Measurements from ENCODE around the gene HABP4. TPM values are rescaled to one million over a fixed set of nuclear protein-coding genes. Genes with fewer than 3 reads are reported as not detected.
"Not testable (repeated sequence)": the region's sequence is repeated elsewhere in the genome, so short reads cannot be mapped to it uniquely, and the experiment has no call there.

Gene HABP4
- total RNA-seq, 2 experiments from 2014 or later, result 13.1 to 14.1 TPM

- Mint-ChIP-seq H3K4me3 (no peak overlapping the region), H3K4me1 (no peaks in the 10 kb centered on the region), H3K27ac (no peak overlapping the region), H3K9me3 (no peaks in the 10 kb centered on the region), H3K27me3 (no peaks in the 10 kb centered on the region), H3K36me3 (ENCODE audit: low read depth) (no peaks in the 10 kb centered on the region)
- ChIA-PET POLR2A (no interaction called here), CTCF (no interaction called here)
- no peak for DNase-seq
These were observed 48.8 kb downstream of the HABP4 start for GRCh38 chr9:96498796-96499195.

- H3K4me3 Mint-ChIP-seq, result no peak overlapping the region
- H3K27me3 Mint-ChIP-seq, result no peaks in the 10 kb centered on the region
- no peak for DNase-seq
- no peaks in the 10 kb centered on the region for H3K4me1 Mint-ChIP-seq
- ChIA-PET POLR2A (no interaction called here), CTCF (no interaction called here)
- no peaks in the 10 kb centered on the region for H3K36me3 Mint-ChIP-seq (ENCODE audit: low read depth)
- H3K9me3 Mint-ChIP-seq, result no peaks in the 10 kb centered on the region
- no peak overlapping the region for H3K27ac Mint-ChIP-seq
These were observed 49.3 kb downstream of the HABP4 start for GRCh38 chr9:96499257-96499656.

- POLR2A ChIA-PET, result no interaction called here
- Mint-ChIP-seq H3K4me3 (no peak overlapping the region), H3K27ac (no peak overlapping the region), H3K9me3 (no peaks in the 10 kb centered on the region), H3K4me1 (no peaks in the 10 kb centered on the region), H3K27me3 (no peaks in the 10 kb centered on the region), H3K36me3 (ENCODE audit: low read depth) (no peaks in the 10 kb centered on the region)
- CTCF ChIA-PET, result no interaction called here
- no peak for DNase-seq
These were observed 51.0 kb downstream of the HABP4 start for GRCh38 chr9:96500696-96501632.

- ChIA-PET CTCF (no interaction called here), POLR2A (no interaction called here)
- H3K27ac Mint-ChIP-seq, result no peak overlapping the region
- H3K4me1 Mint-ChIP-seq, result peaks cover 3% of the 10 kb centered on the region
- H3K4me3 Mint-ChIP-seq, result no peak overlapping the region
- DNase-seq, result no peak
- H3K9me3 Mint-ChIP-seq, result no peaks in the 10 kb centered on the region
- no peaks in the 10 kb centered on the region for H3K36me3 Mint-ChIP-seq (ENCODE audit: low read depth)
- no peaks in the 10 kb centered on the region for H3K27me3 Mint-ChIP-seq
These were observed 51.9 kb downstream of the HABP4 start for GRCh38 chr9:96501633-96502538.

- H3K36me3 Mint-ChIP-seq (ENCODE audit: low read depth), result no peaks in the 10 kb centered on the region
- H3K4me3 Mint-ChIP-seq, result no peak overlapping the region
- no peak for DNase-seq
- no peaks in the 10 kb centered on the region for H3K9me3 Mint-ChIP-seq
- POLR2A ChIA-PET, result no interaction called here
- no peaks in the 10 kb centered on the region for H3K27me3 Mint-ChIP-seq
- peaks cover 3% of the 10 kb centered on the region for H3K4me1 Mint-ChIP-seq
- no peak overlapping the region for H3K27ac Mint-ChIP-seq
- CTCF ChIA-PET, result no interaction called here
These were observed 52.8 kb downstream of the HABP4 start for GRCh38 chr9:96502539-96503373.

GRCh38 chr9:96503374-96503748 is 53.4 kb downstream of the HABP4 start:
- H3K27me3 Mint-ChIP-seq; CTCF ChIA-PET; H3K9me3 Mint-ChIP-seq; DNase-seq; H3K4me1 Mint-ChIP-seq; H3K27ac Mint-ChIP-seq; POLR2A ChIA-PET; H3K36me3 Mint-ChIP-seq (ENCODE audit: low read depth); H3K4me3 Mint-ChIP-seq: not testable (repeated sequence)

- H3K36me3 Mint-ChIP-seq (ENCODE audit: low read depth), result no peaks in the 10 kb centered on the region
- no peak overlapping the region for H3K27ac Mint-ChIP-seq
- POLR2A ChIA-PET, result no interaction called here
- H3K4me1 Mint-ChIP-seq, result peaks cover 3% of the 10 kb centered on the region
- H3K4me3 Mint-ChIP-seq, result no peak overlapping the region
- no peaks in the 10 kb centered on the region for H3K27me3 Mint-ChIP-seq
- DNase-seq, result no peak
- CTCF ChIA-PET, result no interaction called here
- no peaks in the 10 kb centered on the region for H3K9me3 Mint-ChIP-seq
These were observed 53.9 kb downstream of the HABP4 start for GRCh38 chr9:96503918-96504317.

GRCh38 chr9:96505316-96505991 is 55.5 kb downstream of the HABP4 start:
- CTCF ChIA-PET, result no interaction called here
- Mint-ChIP-seq H3K4me1 (peaks cover 9% of the 10 kb centered on the region), H3K36me3 (ENCODE audit: low read depth) (no peaks in the 10 kb centered on the region), H3K4me3 (no peak overlapping the region), H3K27me3 (no peaks in the 10 kb centered on the region), H3K27ac (no peak overlapping the region), H3K9me3 (no peaks in the 10 kb centered on the region)
- DNase-seq, result no peak
- POLR2A ChIA-PET, result interaction anchor here (1.0 kb wide), 1 partner anchor 10 kb away, joined by 3 read pairs; no protein-coding TSS in a partner anchor

- no peak overlapping the region for H3K4me3 Mint-ChIP-seq
- peaks cover 9% of the 10 kb centered on the region for H3K4me1 Mint-ChIP-seq
- no peaks in the 10 kb centered on the region for H3K27me3 Mint-ChIP-seq
- H3K27ac Mint-ChIP-seq, result no peak overlapping the region
- no peaks in the 10 kb centered on the region for H3K36me3 Mint-ChIP-seq (ENCODE audit: low read depth)
- no peaks in the 10 kb centered on the region for H3K9me3 Mint-ChIP-seq
- ChIA-PET CTCF (interaction anchor here (0.6 kb wide), 1 partner anchor 1839 kb away, joined by 3 read pairs; no protein-coding TSS in a partner anchor), POLR2A (no interaction called here)
- no peak for DNase-seq
These were observed 58.4 kb downstream of the HABP4 start for GRCh38 chr9:96508227-96508940.

- Mint-ChIP-seq H3K36me3 (ENCODE audit: low read depth) (no peaks in the 10 kb centered on the region), H3K27ac (no peak overlapping the region), H3K4me3 (no peak overlapping the region), H3K27me3 (no peaks in the 10 kb centered on the region), H3K4me1 (peaks cover 9% of the 10 kb centered on the region), H3K9me3 (no peaks in the 10 kb centered on the region)
- POLR2A ChIA-PET, result interaction anchor here (1.1 kb wide), 1 partner anchor 11 kb away, joined by 3 read pairs; no protein-coding TSS in a partner anchor
- DNase-seq, result no peak
- CTCF ChIA-PET, result no interaction called here
These were observed 59.1 kb downstream of the HABP4 start for GRCh38 chr9:96509026-96509425.

- Mint-ChIP-seq H3K4me3 (no peak overlapping the region), H3K27ac (no peak overlapping the region), H3K27me3 (no peaks in the 10 kb centered on the region), H3K9me3 (no peaks in the 10 kb centered on the region), H3K36me3 (ENCODE audit: low read depth) (no peaks in the 10 kb centered on the region), H3K4me1 (peaks cover 9% of the 10 kb centered on the region)
- no peak for DNase-seq
- ChIA-PET POLR2A (interaction anchor here (0.7 to 1.1 kb wide), 2 partner anchors 12 to 82 kb away, joined by 3 read pairs; no protein-coding TSS in a partner anchor), CTCF (interaction anchor here (0.6 to 0.7 kb wide), 2 partner anchors 61 to 1396 kb away, joined by 3 read pairs; no protein-coding TSS in a partner anchor)
These were observed 59.9 kb downstream of the HABP4 start for GRCh38 chr9:96509848-96510247.

GRCh38 chr9:96510258-96510657 is 60.3 kb downstream of the HABP4 start:
- Mint-ChIP-seq H3K27me3 (no peaks in the 10 kb centered on the region), H3K27ac (no peak overlapping the region), H3K4me1 (peaks cover 9% of the 10 kb centered on the region), H3K4me3 (no peak overlapping the region), H3K36me3 (ENCODE audit: low read depth) (no peaks in the 10 kb centered on the region), H3K9me3 (no peaks in the 10 kb centered on the region)
- CTCF ChIA-PET, result interaction anchor here (0.6 to 0.7 kb wide), 2 partner anchors 61 to 1397 kb away, joined by 3 read pairs; no protein-coding TSS in a partner anchor
- POLR2A ChIA-PET, result interaction anchor here (0.7 to 1.1 kb wide), 2 partner anchors 12 to 82 kb away, joined by 3 read pairs; no protein-coding TSS in a partner anchor
- DNase-seq, result no peak

Data from activated CD4-positive, alpha-beta memory T cell treated with anti-CD3 and anti-CD28 coated beads, Interleukin-2, amount 10 ng/mL, durations not matched to agents 7 days and 5 days (primary cell).